ENCODE results near the gene NACC2.

- TF ChIP-seq ZFP36 (IDR thresholded peaks at IDR 0.05; ENCODE audit: low read depth, low read length, partially characterized antibody) (no peak), MYC (IDR thresholded peaks at IDR 0.05; ENCODE audit: low read depth, low read length) (no peak), MYC (CRISPR knock-in tag; IDR thresholded peaks at IDR 0.05; ENCODE audit: borderline replicate concordance, low read depth) (no peak), TAF1 (IDR thresholded peaks at IDR 0.05; ENCODE audit: control insufficient read depth, extremely low read depth, insufficient read depth, low read length, severe bottlenecking) (no peak), MAZ (CRISPR knock-in tag; conservative IDR thresholded peaks at IDR 0.05 in 1 of 2, IDR thresholded peaks at IDR 0.05 in 1 of 2) (no peak), POLR2A (conservative IDR thresholded peaks at IDR 0.05) (no peak), TEAD1 (CRISPR knock-in tag; IDR thresholded peaks at IDR 0.05) (no peak), FOXJ3 (CRISPR knock-in tag; IDR thresholded peaks at IDR 0.05) (no peak), CTCF (IDR thresholded peaks at IDR 0.05 in 2 of 3, conservative IDR thresholded peaks at IDR 0.05 in 1 of 3; ENCODE audit: insufficient read depth in 2 of 3, low read depth in 1 of 3, low read length in 3 of 3) (no peak), AFF4 (CRISPR knock-in tag; IDR thresholded peaks at IDR 0.05) (no peak)
Measured at GRCh38 chr9:136060671-136061371, 34.3 kb downstream of the NACC2 start.

Measured in K562 (cell line).